AG09309 (cell line): ENCODE data around the gene TBC1D22A.

Experiments
- DNase-seq: peaks from one replicate; pipeline ENCODE4 v3.0.0-alpha.2; 2010; ENCODE audit warnings: low read depth
- H3K4me3 ChIP-seq: 2 replicates; pipeline ENCODE4 v1.5.1; 2011; ENCODE audit warnings: mild to moderate bottlenecking, low read depth, low read length, moderate library complexity; ENCODE audit not compliant: control insufficient read depth
- CTCF ChIP-seq: IDR thresholded peaks from 2 replicates; pipeline ENCODE4 v1.5.1; 2011; ENCODE audit warnings: mild to moderate bottlenecking, low read depth, low read length, inconsistent platforms; ENCODE audit not compliant: insufficient read depth, control insufficient read depth; ENCODE audit errors: missing control alignments

Gene TBC1D22A

DNA sequence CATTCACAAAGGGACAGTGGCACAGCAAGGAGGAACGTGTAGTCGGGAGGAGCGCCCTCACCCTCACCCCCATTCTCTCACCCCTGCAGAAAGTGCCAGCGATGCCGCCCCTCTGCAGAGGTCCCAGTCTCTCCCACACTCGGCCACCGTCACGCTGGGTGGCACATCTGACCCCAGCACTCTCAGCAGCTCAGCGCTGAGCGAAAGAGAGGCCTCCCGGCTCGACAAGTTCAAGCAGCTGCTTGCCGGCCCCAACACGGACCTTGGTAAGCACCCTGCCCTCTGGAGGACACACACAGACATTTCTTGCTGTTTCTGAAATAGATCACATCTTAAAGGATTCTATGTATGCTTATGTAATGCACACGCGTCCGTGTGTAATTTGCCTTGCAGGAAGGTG is 34.9 kb downstream of the TBC1D22A start:
- no peak for DNase-seq
- TF ChIP-seq CTCF, result peak; percentile 22
- H3K4me3 ChIP-seq, result no peak overlapping the region

DNA sequence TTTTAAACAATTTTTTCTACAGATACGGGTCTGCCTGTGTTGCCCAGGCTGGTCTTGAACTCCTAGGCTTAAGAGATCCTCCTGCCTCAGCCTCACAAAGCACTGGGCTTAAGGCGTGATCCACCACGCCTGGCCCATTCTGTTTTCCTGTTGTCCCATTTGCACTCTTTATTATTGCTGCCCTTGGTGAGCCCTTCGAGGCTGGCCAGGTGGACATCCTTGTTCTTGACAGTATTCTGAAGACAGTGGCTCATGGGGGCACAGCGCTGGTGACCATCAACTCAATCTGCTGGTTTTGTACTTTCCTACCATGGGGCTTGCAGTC is 35.6 kb downstream of the TBC1D22A start:
- no peak for DNase-seq
- TF ChIP-seq CTCF, result no peak
- no peak overlapping the region for H3K4me3 ChIP-seq

DNA sequence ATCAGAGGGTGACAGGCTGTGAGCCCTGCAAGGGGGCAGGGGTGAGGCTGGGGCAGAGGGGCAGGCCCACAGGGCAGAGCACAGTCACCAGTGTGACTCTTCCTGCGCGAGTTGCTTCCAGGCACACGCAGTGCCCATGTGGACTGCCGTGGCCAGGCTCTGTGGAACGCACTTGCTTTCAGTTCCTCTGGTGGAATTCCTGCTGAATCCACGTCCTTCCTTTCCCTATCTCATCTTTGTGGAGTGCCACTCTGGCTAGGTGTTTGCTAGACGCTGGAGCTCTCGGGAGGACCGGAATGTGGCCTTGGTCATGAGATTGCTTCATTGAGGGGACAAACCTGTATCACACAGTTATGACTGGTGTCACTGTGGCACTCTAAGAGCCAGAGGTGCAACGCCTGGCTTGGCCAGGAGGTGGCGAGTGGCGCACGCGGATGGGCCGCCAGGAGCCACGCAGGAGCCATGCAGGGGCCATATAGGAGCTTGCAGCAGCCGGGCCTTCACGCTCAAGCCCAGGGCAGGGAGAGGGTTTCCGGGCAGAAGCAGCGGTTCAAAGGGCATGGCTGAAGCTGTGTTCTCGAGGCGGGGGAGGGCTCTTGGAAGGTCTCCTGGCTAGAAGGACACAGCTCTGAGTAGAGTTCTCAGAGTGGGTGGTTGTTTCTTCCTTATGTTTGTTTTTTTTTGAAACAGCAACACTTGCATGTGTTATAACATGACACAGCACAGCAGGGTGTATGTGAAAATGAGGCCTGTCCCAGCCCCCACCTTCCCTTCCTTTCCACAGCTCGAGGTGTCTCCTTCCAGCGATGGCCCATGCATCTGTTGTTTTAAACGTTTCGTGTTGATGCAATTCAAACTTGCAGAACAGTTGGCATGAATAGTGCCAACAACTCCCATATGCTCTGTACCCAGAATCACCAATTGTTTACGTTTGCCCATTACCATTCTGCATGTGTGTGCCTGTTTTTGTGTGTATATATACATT is 36.2 kb downstream of the TBC1D22A start:
- TF ChIP-seq CTCF, result peak; percentile 97
- no peak for DNase-seq
- no peak overlapping the region for H3K4me3 ChIP-seq

GRCh38 chr22:46799626-46800025 is 37.2 kb downstream of the TBC1D22A start:
- no peak for DNase-seq
- TF ChIP-seq CTCF, result no peak
- H3K4me3 ChIP-seq, result no peak overlapping the region

GRCh38 chr22:46800102-46800857 is 37.8 kb downstream of the TBC1D22A start:
- no peak for TF ChIP-seq CTCF
- H3K4me3 ChIP-seq, result no peak overlapping the region
- DNase-seq, result no peak

- TF ChIP-seq CTCF, result no peak
- DNase-seq, result no peak
- H3K4me3 ChIP-seq, result no peak overlapping the region
These were observed 38.9 kb downstream of the TBC1D22A start for GRCh38 chr22:46801331-46801811.
